ENCODE measurements around the gene SORBS1. TPM values are rescaled to one million over a fixed set of nuclear protein-coding genes. Genes with fewer than 3 reads are reported as not detected.

Gene SORBS1
- total and polyA plus RNA-seq, 2 donors (not counting 1 experiment from before 2014, with no cell fraction given): 0.21 to 1.5 TPM

- ATAC-seq (ENCODE audit: low read depth): no peak
- no peak for TF ChIP-seq EZH2 (IDR thresholded peaks at IDR 0.05; ENCODE audit: borderline replicate concordance, insufficient read depth, low read depth, low read length, poor library complexity, severe bottlenecking)
- TF ChIP-seq, protein P1, sequence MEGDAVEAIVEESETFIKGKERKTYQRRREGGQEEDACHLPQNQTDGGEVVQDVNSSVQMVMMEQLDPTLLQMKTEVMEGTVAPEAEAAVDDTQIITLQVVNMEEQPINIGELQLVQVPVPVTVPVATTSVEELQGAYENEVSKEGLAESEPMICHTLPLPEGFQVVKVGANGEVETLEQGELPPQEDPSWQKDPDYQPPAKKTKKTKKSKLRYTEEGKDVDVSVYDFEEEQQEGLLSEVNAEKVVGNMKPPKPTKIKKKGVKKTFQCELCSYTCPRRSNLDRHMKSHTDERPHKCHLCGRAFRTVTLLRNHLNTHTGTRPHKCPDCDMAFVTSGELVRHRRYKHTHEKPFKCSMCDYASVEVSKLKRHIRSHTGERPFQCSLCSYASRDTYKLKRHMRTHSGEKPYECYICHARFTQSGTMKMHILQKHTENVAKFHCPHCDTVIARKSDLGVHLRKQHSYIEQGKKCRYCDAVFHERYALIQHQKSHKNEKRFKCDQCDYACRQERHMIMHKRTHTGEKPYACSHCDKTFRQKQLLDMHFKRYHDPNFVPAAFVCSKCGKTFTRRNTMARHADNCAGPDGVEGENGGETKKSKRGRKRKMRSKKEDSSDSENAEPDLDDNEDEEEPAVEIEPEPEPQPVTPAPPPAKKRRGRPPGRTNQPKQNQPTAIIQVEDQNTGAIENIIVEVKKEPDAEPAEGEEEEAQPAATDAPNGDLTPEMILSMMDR (IDR thresholded peaks at IDR 0.05): no peak
- intact Hi-C loops (cut with micrococcal nuclease): no loop called here
- no peaks in the 10 kb centered on the region for H3K27me3 Mint-ChIP-seq
- Histone ChIP-seq H3K79me2 (ENCODE audit: control insufficient read depth, insufficient read depth, low read length) (peaks cover 37% of the 10 kb centered on the region), H3K9me3 (ENCODE audit: control extremely low read depth in 1 of 3, control insufficient read depth in 2 of 3, insufficient read depth in 1 of 3, low read length in 2 of 3) (no peaks in the 10 kb centered on the region), H4K20me1 (ENCODE audit: control insufficient read depth, insufficient read depth, low read length, poor library complexity, severe bottlenecking) (peaks cover 9% of the 10 kb centered on the region), H2AFZ (ENCODE audit: insufficient read depth, low read depth, low read length, poor library complexity, severe bottlenecking) (no peak overlapping the region), H3K36me3 (replicated peaks in 1 of 2; ENCODE audit: control extremely low read depth in 1 of 2, control insufficient read depth in 1 of 2, extremely low read depth in 1 of 2, insufficient read depth in 2 of 2, low read length in 1 of 2) (peaks cover 2 to 52% of the 10 kb centered on the region in 2 experiments), H3K27ac (ENCODE audit: low read length in 2 of 2) (no peak overlapping the region), H3K27me3 (replicated peaks in 1 of 4; ENCODE audit: control extremely low read depth in 1 of 4, control insufficient read depth in 3 of 4, insufficient read depth in 4 of 4, low read length in 3 of 4) (no peaks in the 10 kb centered on the region), H3K4me3 (ENCODE audit: control extremely low read depth in 1 of 5, extremely low read depth in 1 of 5, insufficient read depth in 1 of 5, low read depth in 2 of 5, low read length in 4 of 5) (no peak overlapping the region), H3K4me1 (ENCODE audit: control insufficient read depth in 2 of 2, insufficient read depth in 2 of 2, low read length in 2 of 2) (peaks cover 23 to 39% of the 10 kb centered on the region in 2 donors), H3K9ac (ENCODE audit: low read length) (no peak overlapping the region), H3K4me2 (replicated peaks; ENCODE audit: low read depth, low read length, poor library complexity, severe bottlenecking) (no peak overlapping the region)
- no peaks in the 10 kb centered on the region for H3K9me3 Mint-ChIP-seq (ENCODE audit: insufficient read depth)
- ChIA-PET POLR2A (no interaction called here), CTCF (no interaction called here)
- DNase-seq: no peak
- H3K4me1 Mint-ChIP-seq: peaks cover 39% of the 10 kb centered on the region
- WGBS (ENCODE audit: insufficient coverage): 100% methylated on average over 3 of the region's 3 CpGs
- H3K4me3 Mint-ChIP-seq: no peak overlapping the region
- peak overlapping the region; percentile 41 for H3K27ac Mint-ChIP-seq
Observed at GRCh38 chr10:95261926-95262325, 299.2 kb downstream of the SORBS1 start.

Other genes with a start within 250 kb of the SORBS1 start
- 27.6 and 30.7 TPM in 2 replicates for gene ALDH18A1, start 95.3 kb upstream of the SORBS1 start, total RNA-seq
- 12.4 and 15.9 TPM in 2 replicates for gene ALDH18A1, start 95.3 kb upstream of the SORBS1 start, polyA plus RNA-seq
- gene TCTN3, start 132.6 kb upstream of the SORBS1 start, total RNA-seq: 33.6 and 34.1 TPM in 2 replicates
- gene TCTN3, start 132.6 kb upstream of the SORBS1 start, polyA plus RNA-seq: 13.4 and 16.9 TPM in 2 replicates
- gene ENTPD1, start 194.8 kb upstream of the SORBS1 start, total RNA-seq: 96.3 and 108 TPM in 2 replicates
- gene ENTPD1, start 194.8 kb upstream of the SORBS1 start, polyA plus RNA-seq: 17.6 and 25.9 TPM in 2 replicates